Stimulated activated CD8-positive, alpha-beta memory T cell treated with anti-CD3 and anti-CD28 coated beads, Interleukin-15, amount 100 ng/mL, for 48 hours (primary cell): Measurements from ENCODE around the gene HBA2.
"Not testable (repeated sequence)": the region's sequence is repeated elsewhere in the genome, so short reads cannot be mapped to it uniquely, and the experiment has no call there.

Experiments used
- DNase-seq, 2 donors: peaks; one replicate each; pipeline ENCODE4 v3.0.0-alpha.2; 2020; ENCODE audit warnings: low read depth in 2 of 2

HBA2 gene

GRCh38 chr16:172374-172941 is at the start of gene HBA2:
Gene HBA2 (plus strand): TSS chr16:172876. CDS start chr16:172913, 37 bp downstream.
- not testable (repeated sequence) for DNase-seq

GRCh38 chr16:123558-124350 is 48.9 kb upstream of the HBA2 start:
- DNase-seq: not testable (repeated sequence)

GRCh38 chr16:125011-125410 is 47.7 kb upstream of the HBA2 start:
- DNase-seq: no peak

GRCh38 chr16:129075-129474 is 43.6 kb upstream of the HBA2 start:
- DNase-seq: no peak

GRCh38 chr16:130533-131173 is 42.0 kb upstream of the HBA2 start:
- DNase-seq: no peak

- DNase-seq: no peak
Observed at GRCh38 chr16:132120-132519, 40.6 kb upstream of the HBA2 start.

- no peak for DNase-seq
Observed at GRCh38 chr16:133716-134115, 39.0 kb upstream of the HBA2 start.

GRCh38 chr16:138049-138417 is 34.6 kb upstream of the HBA2 start:
- peak in 1 of 2 donors; percentile 7 for DNase-seq

GRCh38 chr16:140175-140857 is 32.4 kb upstream of the HBA2 start:
- DNase-seq: no peak

- DNase-seq: no peak
Observed at GRCh38 chr16:142405-142967, 30.2 kb upstream of the HBA2 start.

GRCh38 chr16:143047-143446 is 29.6 kb upstream of the HBA2 start:
- no peak for DNase-seq

- no peak for DNase-seq
Observed at GRCh38 chr16:143456-143855, 29.2 kb upstream of the HBA2 start.

GRCh38 chr16:144797-145252 is 27.9 kb upstream of the HBA2 start:
- no peak for DNase-seq

GRCh38 chr16:146646-147045 is 26.0 kb upstream of the HBA2 start:
- DNase-seq: no peak

- DNase-seq: no peak
Observed at GRCh38 chr16:149024-149660, 23.5 kb upstream of the HBA2 start.

GRCh38 chr16:152141-153128 is 20.2 kb upstream of the HBA2 start, which contains the start of gene HBZ:
Gene HBZ (plus strand): TSS chr16:152644. CDS start chr16:152910, 266 bp downstream.
- DNase-seq: no peak

GRCh38 chr16:153129-153521 is 19.6 kb upstream of the HBA2 start:
- DNase-seq: not testable (repeated sequence)

- not testable (repeated sequence) for DNase-seq
Observed at GRCh38 chr16:153550-154216, 19.0 kb upstream of the HBA2 start.

GRCh38 chr16:154217-155030 is 18.3 kb upstream of the HBA2 start:
- no peak for DNase-seq
